ENCODE data around the gene PDK2. TPM values are rescaled to one million over a fixed set of nuclear protein-coding genes. Genes with fewer than 3 reads are reported as not detected.

The PDK2 gene
- total RNA-seq, 1 experiment from 2014 or later, result 9.9 TPM

DNA sequence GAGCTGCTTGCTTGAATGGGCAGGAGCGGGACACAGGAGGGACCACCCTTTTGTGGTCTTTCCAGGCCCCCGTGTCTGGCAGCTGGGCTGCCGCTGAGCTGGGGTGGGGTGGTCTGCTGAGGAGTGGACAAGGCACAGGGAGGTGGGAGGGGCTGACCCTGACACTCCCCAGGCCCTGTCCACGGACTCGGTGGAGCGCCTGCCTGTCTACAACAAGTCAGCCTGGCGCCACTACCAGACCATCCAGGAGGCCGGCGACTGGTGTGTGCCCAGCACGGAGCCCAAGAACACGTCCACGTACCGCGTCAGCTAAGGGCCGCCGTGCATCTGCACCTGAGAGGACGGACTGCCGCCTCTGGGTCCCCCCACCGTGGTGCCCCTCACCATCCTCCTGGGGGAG, 14.6 kb downstream of the PDK2 start:
- peaks cover 11% of the 10 kb centered on the region for H3K36me3 Mint-ChIP-seq (ENCODE audit: insufficient read depth, unreplicated experiment)
- CTCF ChIA-PET, result interaction anchor here (0.6 to 6.3 kb wide), 5 partner anchors 11 to 111 kb away, joined by 3 to 44 read pairs (median 4); partner anchors contain the start of gene PDK2
- no TSS peak for BruUV-seq (replicated peaks)

DNA sequence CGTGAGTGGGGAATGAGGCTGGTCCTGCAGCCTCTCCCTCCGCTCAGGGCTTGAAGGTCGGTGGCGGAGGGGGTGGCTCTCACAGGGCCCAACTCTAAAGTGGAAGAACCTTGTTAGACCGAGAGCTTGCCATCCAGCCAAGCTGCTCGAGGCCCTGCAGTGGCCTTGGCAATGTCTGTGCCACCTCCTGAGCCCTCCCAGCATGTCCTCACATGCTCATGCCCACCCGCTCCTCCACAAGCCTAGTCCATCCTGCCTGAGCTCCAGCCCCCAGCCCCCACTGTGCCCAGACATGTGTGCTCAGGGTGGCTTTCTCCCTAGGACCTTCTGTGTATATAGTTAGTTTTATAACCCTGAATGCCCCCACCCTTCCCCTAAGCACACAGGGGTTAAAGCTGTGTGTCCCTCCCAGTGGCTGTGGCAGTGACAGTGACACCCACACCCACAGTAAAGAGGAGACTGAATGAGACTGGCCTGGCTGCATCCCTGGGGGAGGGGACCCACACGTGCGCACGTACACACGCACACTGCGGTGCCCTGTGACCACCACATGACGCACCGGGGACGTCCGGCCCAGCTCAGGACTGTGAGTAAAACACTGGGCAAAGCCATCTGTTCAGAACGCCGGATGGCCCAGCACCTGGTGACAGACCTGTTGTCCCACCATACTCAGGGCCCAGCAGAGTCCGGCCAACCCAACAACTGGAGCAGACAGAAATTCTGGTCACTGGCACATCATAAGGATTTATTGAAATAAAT, 15.6 kb downstream of the PDK2 start:
- no peak overlapping the region for H3K4me3 Mint-ChIP-seq (ENCODE audit: unreplicated experiment)
- no peak for DNase-seq (ENCODE audit: unreplicated experiment)
- H3K36me3 Mint-ChIP-seq (ENCODE audit: insufficient read depth, unreplicated experiment), result peaks cover 10% of the 10 kb centered on the region
- intact Hi-C loops (cut with micrococcal nuclease), result no loop called here
- no peaks in the 10 kb centered on the region for H3K27me3 Mint-ChIP-seq (ENCODE audit: insufficient read depth, unreplicated experiment)
- TF ChIP-seq, protein P1, sequence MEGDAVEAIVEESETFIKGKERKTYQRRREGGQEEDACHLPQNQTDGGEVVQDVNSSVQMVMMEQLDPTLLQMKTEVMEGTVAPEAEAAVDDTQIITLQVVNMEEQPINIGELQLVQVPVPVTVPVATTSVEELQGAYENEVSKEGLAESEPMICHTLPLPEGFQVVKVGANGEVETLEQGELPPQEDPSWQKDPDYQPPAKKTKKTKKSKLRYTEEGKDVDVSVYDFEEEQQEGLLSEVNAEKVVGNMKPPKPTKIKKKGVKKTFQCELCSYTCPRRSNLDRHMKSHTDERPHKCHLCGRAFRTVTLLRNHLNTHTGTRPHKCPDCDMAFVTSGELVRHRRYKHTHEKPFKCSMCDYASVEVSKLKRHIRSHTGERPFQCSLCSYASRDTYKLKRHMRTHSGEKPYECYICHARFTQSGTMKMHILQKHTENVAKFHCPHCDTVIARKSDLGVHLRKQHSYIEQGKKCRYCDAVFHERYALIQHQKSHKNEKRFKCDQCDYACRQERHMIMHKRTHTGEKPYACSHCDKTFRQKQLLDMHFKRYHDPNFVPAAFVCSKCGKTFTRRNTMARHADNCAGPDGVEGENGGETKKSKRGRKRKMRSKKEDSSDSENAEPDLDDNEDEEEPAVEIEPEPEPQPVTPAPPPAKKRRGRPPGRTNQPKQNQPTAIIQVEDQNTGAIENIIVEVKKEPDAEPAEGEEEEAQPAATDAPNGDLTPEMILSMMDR (IDR thresholded peaks at IDR 0.05; ENCODE audit: unreplicated experiment), result no peak
- POLR2A ChIA-PET, result interaction anchor here (0.7 kb wide), 1 partner anchor 9 kb away, joined by 3 read pairs; no protein-coding TSS in a partner anchor
- H3K27ac Mint-ChIP-seq (ENCODE audit: low read depth, unreplicated experiment), result no peak overlapping the region
- H3K9me3 Mint-ChIP-seq (ENCODE audit: unreplicated experiment), result no peaks in the 10 kb centered on the region
- peaks cover 23% of the 10 kb centered on the region for H3K4me1 Mint-ChIP-seq (ENCODE audit: insufficient read depth, unreplicated experiment)
- BruUV-seq (replicated peaks), result no TSS peak
- CTCF ChIA-PET, result interaction anchor here (0.5 to 6.3 kb wide), 2 partner anchors 18 to 90 kb away, joined by 3 to 44 read pairs; partner anchors contain the start of gene PDK2

More for the DNA sequence above, 14.6 kb downstream of the PDK2 start:
- peaks cover 23% of the 10 kb centered on the region for H3K4me1 Mint-ChIP-seq (ENCODE audit: insufficient read depth, unreplicated experiment)
- no peak overlapping the region for H3K4me3 Mint-ChIP-seq (ENCODE audit: unreplicated experiment)
- no peak for DNase-seq (ENCODE audit: unreplicated experiment)
- no peak overlapping the region for H3K27ac Mint-ChIP-seq (ENCODE audit: low read depth, unreplicated experiment)
- H3K27me3 Mint-ChIP-seq (ENCODE audit: insufficient read depth, unreplicated experiment), result no peaks in the 10 kb centered on the region
- POLR2A ChIA-PET, result interaction anchor here (3.4 kb wide), 1 partner anchor 39 kb away, joined by 14 read pairs; the partner anchor contains the start of gene PPP1R9B
- no peaks in the 10 kb centered on the region for H3K9me3 Mint-ChIP-seq (ENCODE audit: unreplicated experiment)
- intact Hi-C loops (cut with micrococcal nuclease), result no loop called here
- TF ChIP-seq, protein P1 (IDR thresholded peaks at IDR 0.05; ENCODE audit: unreplicated experiment), result no peak

DNA sequence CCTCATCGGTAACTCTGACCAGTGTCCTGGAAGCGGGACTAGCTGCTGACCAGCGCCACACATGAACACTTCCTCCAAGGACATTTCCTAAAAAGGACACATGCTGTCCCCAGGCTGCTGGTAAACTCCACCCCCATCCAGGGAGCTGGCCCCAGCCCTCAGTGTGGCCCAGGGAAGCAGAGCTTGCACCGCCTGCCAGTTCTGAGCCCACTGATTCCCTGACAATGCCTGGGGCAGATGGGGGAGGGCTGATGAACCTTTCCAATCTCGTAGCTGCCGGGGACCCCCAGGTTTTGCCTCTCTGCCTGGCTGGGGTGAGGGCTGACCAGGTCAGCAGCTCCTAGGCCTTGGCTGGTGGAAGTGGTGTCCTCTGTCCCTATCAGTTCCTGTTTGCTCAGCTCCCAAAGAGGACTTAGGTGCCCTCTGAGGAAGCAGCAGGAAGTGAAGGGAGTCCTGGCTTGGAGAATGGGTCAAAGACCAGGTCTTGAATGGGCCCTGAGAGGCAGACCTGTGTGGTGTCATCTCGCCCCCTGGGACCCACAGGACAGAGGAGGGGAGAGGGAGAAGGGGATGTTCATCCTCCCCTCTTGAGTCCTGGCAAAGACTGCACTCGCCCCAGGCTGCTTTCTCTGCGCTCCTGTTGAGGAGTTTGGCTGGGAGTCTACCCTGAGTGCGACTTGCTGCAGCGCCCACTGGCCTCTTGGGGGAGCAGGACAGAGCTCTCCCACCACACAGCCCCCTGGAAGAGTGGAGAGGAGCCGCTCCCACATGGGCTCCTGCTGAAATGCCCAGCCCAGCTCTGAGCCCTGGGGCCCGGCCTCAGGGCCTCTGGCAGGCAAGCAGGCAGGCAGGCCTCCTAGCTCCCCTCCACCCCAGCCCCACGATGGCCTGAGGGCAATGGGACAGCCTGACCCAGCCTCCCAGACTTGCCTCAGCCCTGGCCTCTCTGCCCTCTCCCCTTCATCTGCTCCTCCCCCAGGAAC, 16.8 kb downstream of the PDK2 start:
- CTCF ChIA-PET, result interaction anchor here (0.6 to 1.4 kb wide), 2 partner anchors 17 to 59 kb away, joined by 4 to 7 read pairs; partner anchors contain the start of gene PDK2
- peaks cover 20% of the 10 kb centered on the region for H3K4me1 Mint-ChIP-seq (ENCODE audit: insufficient read depth, unreplicated experiment)
- H3K9me3 Mint-ChIP-seq (ENCODE audit: unreplicated experiment), result no peaks in the 10 kb centered on the region
- POLR2A ChIA-PET, result interaction anchor here (1.1 kb wide), 1 partner anchor 13 kb away, joined by 3 read pairs; no protein-coding TSS in a partner anchor
- no peak for DNase-seq (ENCODE audit: unreplicated experiment)
- no peak overlapping the region for H3K27ac Mint-ChIP-seq (ENCODE audit: low read depth, unreplicated experiment)
- peaks cover 10% of the 10 kb centered on the region for H3K36me3 Mint-ChIP-seq (ENCODE audit: insufficient read depth, unreplicated experiment)
- intact Hi-C loops (cut with micrococcal nuclease), result no loop called here
- TF ChIP-seq, protein P1 (IDR thresholded peaks at IDR 0.05; ENCODE audit: unreplicated experiment), result no peak
- H3K27me3 Mint-ChIP-seq (ENCODE audit: insufficient read depth, unreplicated experiment), result no peaks in the 10 kb centered on the region
- H3K4me3 Mint-ChIP-seq (ENCODE audit: unreplicated experiment), result no peak overlapping the region
- BruUV-seq (replicated peaks), result no TSS peak
